ENCODE results near the gene KANSL2. TPM values are rescaled to one million over a fixed set of nuclear protein-coding genes. Genes with fewer than 3 reads are reported as not detected.
"Not testable (repeated sequence)": the region's sequence is repeated elsewhere in the genome, so short reads cannot be mapped to it uniquely, and the experiment has no call there.

The KANSL2 gene
- polyA plus RNA-seq, 2 of the 4 experiments (the other 2 are of a cell fraction), result 30.3 to 62.8 TPM

DNA sequence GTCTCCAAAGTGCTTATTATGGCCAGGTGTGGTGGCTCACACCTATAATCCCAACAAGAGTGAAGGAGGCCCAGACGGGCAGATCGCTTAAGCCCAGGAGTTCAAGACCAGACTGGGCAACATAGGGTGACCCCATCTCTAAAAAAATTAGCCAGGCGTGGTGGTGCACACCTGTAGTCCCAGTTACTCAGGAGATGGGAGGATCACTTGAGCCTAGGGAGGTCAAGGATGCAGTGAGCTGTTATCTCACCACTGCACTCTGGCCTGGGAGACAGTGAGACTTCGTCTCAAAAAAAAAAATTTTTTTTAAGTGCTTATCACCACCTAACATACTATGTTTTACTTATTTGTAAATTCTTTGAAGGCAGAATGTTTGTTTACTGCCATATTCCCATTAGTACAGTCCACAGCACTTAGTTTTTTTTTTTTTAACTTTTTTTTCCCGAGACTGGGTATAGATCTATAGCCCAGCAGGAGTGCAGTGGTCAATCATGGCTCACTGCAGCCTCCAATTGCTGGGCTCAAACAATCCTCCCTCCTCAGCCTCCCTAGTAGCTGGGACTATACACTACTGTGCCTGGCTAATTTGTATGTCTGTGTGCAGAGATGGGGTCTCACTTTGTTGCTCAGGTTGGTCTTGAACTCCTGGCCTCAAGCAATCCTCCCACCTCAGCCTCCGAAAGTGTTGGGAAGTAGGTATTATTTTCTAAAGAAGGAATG, 4.7 kb upstream of the KANSL2 start:
- no peak overlapping the region for H3K4me3 ChIP-seq
- H3K4me1 ChIP-seq, result no peaks in the 10 kb centered on the region
- no peaks in the 10 kb centered on the region for H3K9me3 ChIP-seq
- no peak overlapping the region for H3K27ac ChIP-seq
- ChIA-PET CTCF (interaction anchor here (0.6 kb wide), 1 partner anchor 66 kb away, joined by 3 read pairs; no protein-coding TSS in a partner anchor), POLR2A (no interaction called here)
- ATAC-seq (no peak), DNase-seq (ENCODE audit: low read depth in 1 of 2, low spot score in 1 of 2) (no peak), FAIRE-seq (no peak)
- no peak overlapping the region for H3K4me2 ChIP-seq
- TF ChIP-seq POLR2A (IDR thresholded peaks at IDR 0.05; ENCODE audit: low read length) (no peak), POLR2AphosphoS2 (conservative IDR thresholded peaks at IDR 0.05; ENCODE audit: low read length) (0 out of 2 replicates have a peak, but pooled peaks have one; percentile 75), NR3C1 (IDR thresholded peaks at IDR 0.05) (no peak), MYC (IDR thresholded peaks at IDR 0.05; ENCODE audit: borderline replicate concordance, low read length) (no peak), SMC3 (IDR thresholded peaks at IDR 0.05) (no peak), ZC3H11A (IDR thresholded peaks at IDR 0.05) (no peak)
- 97% methylated on average over 6 of the region's 6 CpGs for WGBS (ENCODE audit: missing lambda C conversion rate)

DNA sequence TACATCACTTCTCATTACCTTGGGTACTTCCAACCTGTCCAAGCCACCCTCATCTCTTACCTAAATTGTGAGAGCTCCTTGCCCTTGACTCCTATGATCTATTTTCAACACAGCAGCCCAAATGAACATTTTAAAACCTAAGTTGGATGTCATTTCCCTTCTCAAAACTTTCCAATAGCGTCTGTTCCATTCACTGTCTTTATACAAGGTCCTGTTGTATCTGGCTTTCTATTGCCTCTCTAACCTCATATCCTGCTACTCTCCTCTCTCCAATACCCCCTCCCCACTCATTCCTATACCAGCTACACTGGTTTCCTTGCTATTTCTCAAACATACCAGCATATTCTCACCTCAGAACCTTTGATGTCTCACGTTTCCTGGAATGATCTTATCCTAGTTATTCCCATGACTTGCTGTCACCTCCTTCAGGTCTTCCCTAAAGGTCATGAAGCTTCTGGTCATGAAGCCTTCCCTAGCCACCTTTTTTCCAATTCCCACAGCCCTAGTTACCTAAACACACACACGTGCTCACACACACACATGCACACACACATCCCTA, 4.1 kb upstream of the KANSL2 start:
- TF ChIP-seq TP53 (CRISPR knock-in tag; IDR thresholded peaks at IDR 0.05) (no peak), FOSB (CRISPR knock-in tag; IDR thresholded peaks at IDR 0.05) (peak; percentile 13; the same call in 1 of the 2 replicates)
- Histone ChIP-seq H3K9me3 (no peaks in the 10 kb centered on the region), H3K27ac (no peak overlapping the region), H3K4me1 (no peaks in the 10 kb centered on the region), H3K4me2 (no peak overlapping the region), H3K4me3 (no peak overlapping the region)
- no peak for DNase-seq (ENCODE audit: low read depth in 1 of 2, low spot score in 1 of 2)
- WGBS (ENCODE audit: missing lambda C conversion rate), result 57% methylated on average over 3 of the region's 3 CpGs
- ATAC-seq, result no peak
- POLR2A ChIA-PET, result no interaction called here
- CTCF ChIA-PET, result interaction anchor here (0.6 to 1.3 kb wide), 3 partner anchors 18 to 67 kb away, joined by 3 to 5 read pairs (median 4); no protein-coding TSS in a partner anchor
- FAIRE-seq, result no peak

DNA sequence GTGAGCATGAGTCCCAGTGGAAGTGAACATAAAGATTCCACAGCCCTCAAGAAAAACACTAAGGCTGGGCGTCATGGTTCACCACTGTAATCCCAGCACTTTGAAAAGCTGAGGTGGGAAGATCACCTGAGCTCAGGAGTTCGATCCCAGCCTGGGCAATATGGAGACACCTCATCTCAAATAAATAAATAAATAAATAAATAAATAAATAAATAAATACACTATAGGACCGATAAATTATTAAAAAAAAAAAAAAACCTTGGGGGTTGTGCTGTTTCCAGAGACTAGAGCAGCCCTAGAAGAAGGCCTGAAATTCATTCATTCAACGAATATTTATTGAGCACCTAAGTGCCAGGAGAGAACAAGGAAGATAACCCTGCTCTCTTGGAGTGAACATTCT, 1.5 kb upstream of the KANSL2 start:
- 81% methylated on average over 4 of the region's 4 CpGs for WGBS (ENCODE audit: missing lambda C conversion rate)
- TF ChIP-seq ZC3H11A (IDR thresholded peaks at IDR 0.05), result peak; percentile 83
- no peak for TF ChIP-seq ZNF302 (CRISPR knock-in tag; IDR thresholded peaks at IDR 0.05)
- no peak for TF ChIP-seq MYC (IDR thresholded peaks at IDR 0.05; ENCODE audit: borderline replicate concordance, low read length)
- ATAC-seq (no peak), FAIRE-seq (no peak), DNase-seq (ENCODE audit: low read depth in 1 of 2, low spot score in 1 of 2) (no peak)
- H3K27ac ChIP-seq, result no peak overlapping the region
- no peak overlapping the region for H3K4me3 ChIP-seq
- no peaks in the 10 kb centered on the region for H3K9me3 ChIP-seq
- CTCF ChIA-PET, result interaction anchor here (0.6 to 1.8 kb wide), 5 partner anchors 19 to 272 kb away, joined by 3 to 10 read pairs (median 4); no protein-coding TSS in a partner anchor
- no peak overlapping the region for H3K4me2 ChIP-seq
- POLR2A ChIA-PET, result no interaction called here
- peaks cover 24% of the 10 kb centered on the region for H3K4me1 ChIP-seq

DNA sequence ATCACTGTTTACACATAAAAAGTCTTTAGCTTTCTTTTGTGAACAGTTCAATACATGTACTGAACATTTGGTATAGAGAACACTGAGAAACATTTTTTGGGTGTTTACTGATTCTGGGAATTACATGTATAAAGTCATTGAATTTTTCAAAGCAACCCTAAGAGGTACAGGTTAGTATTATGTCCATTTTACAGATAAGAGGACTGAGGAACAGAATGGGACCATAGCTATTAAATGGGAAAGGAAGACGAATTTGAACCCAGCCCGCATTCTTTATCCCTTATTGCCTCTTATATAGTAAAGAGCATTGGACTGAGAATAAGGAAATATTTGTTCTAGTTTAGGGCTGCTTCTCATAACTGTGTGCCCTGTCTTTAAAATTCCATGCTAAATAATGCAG, 889 bp upstream of the KANSL2 start:
- POLR2A ChIA-PET, result interaction anchor here (1.0 to 1.6 kb wide), 7 partner anchors 8 to 34 kb away, joined by 3 to 10 read pairs (median 4); no protein-coding TSS in a partner anchor
- FAIRE-seq (no peak), ATAC-seq (no peak), DNase-seq (ENCODE audit: low read depth in 1 of 2, low spot score in 1 of 2) (no peak)
- Histone ChIP-seq H3K4me3 (peak overlapping the region; percentile 58), H3K27ac (peak overlapping the region; percentile 68 to 86; a peak in 4 of 6 replicates), H3K4me1 (peaks cover 30% of the 10 kb centered on the region), H3K9me3 (no peaks in the 10 kb centered on the region), H3K4me2 (peak overlapping the region; percentile 61)
- WGBS (ENCODE audit: missing lambda C conversion rate), result 84% methylated on average over 2 of the region's 2 CpGs
- TF ChIP-seq ZNF302 (CRISPR knock-in tag; IDR thresholded peaks at IDR 0.05) (no peak), KDM1A (IDR thresholded peaks at IDR 0.05; ENCODE audit: low read depth) (peak; percentile 8; the same call in 1 of the 2 replicates)
- CTCF ChIA-PET, result interaction anchor here (1.2 to 1.8 kb wide), 4 partner anchors 19 to 132 kb away, joined by 3 to 10 read pairs (median 6); no protein-coding TSS in a partner anchor

DNA sequence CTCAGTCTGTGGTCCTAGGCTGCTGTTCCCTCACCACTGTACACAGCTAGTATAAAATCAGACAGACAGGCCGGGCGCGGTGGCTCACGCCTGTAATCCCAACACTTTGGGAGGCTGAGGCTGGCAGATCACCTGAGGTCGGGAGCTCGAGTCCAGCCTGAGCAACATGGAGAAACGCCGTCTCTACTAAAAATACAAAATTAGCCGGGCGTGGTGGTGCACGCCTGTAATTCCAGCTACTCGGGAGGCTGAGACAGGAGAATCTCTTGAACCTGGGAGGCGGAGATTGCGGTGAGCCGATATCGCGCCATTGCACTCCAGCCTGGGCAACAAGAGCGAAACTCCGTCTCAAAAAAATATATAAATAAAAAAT, 481 bp upstream of the KANSL2 start:
- CTCF ChIA-PET, result interaction anchor here (1.2 to 1.8 kb wide), 4 partner anchors 20 to 133 kb away, joined by 3 to 10 read pairs (median 6); no protein-coding TSS in a partner anchor
- Histone ChIP-seq H3K4me2 (peak overlapping the region; percentile 61), H3K27ac (peak overlapping the region; percentile 68 to 86), H3K4me3 (peak overlapping the region; percentile 58), H3K4me1 (peaks cover 32% of the 10 kb centered on the region)
- WGBS (ENCODE audit: missing lambda C conversion rate), result 3% methylated on average over 16 of the region's 19 CpGs
- H3K9me3 ChIP-seq; DNase-seq (ENCODE audit: low read depth in 1 of 2, low spot score in 1 of 2); FAIRE-seq: not testable (repeated sequence)
- POLR2A ChIA-PET, result interaction anchor here (0.6 to 1.6 kb wide), 10 partner anchors 9 to 202 kb away, joined by 3 to 11 read pairs (median 4); no protein-coding TSS in a partner anchor
- ATAC-seq, result peak in 1 of 2 experiments; percentile 19; a peak in 3 of 6 replicates
- TF ChIP-seq KDM1A (IDR thresholded peaks at IDR 0.05; ENCODE audit: low read depth), result peak; percentile 33; the same call in 1 of the 2 replicates
- TF ChIP-seq CHD4 (IDR thresholded peaks at IDR 0.05; ENCODE audit: borderline replicate concordance), result peak; percentile 37; the same call in 1 of the 2 replicates
- peak in 1 of 2 experiments; percentile 4; a peak in 1 of 5 replicates for TF ChIP-seq JUN (IDR thresholded peaks at IDR 0.05)

Data from A549 (cell line).